Measurements from ENCODE around the gene SERPINB1. TPM values are rescaled to one million over a fixed set of nuclear protein-coding genes. Genes with fewer than 3 reads are reported as not detected.

The SERPINB1 gene
- total RNA-seq, 2 donors from 2014 or later, result 41.0 to 62.3 TPM

- ATAC-seq (ENCODE audit: insufficient number of reproducible peaks, low FRiP score, low read depth), result no peak
- peaks cover 16 to 46% of the 10 kb centered on the region in 2 donors for H3K4me1 ChIP-seq (ENCODE audit: control insufficient read depth in 1 of 2, low read depth in 2 of 2)
- TF ChIP-seq CTCF (IDR thresholded peaks at IDR 0.05), result no peak
- no peaks in the 10 kb centered on the region for H3K9me3 ChIP-seq
- H3K27me3 ChIP-seq (replicated peaks; ENCODE audit: insufficient read depth), result no peaks in the 10 kb centered on the region
- H3K27ac ChIP-seq, result peak overlapping the region; percentile 93 to 98
- no peak for DNase-seq (ENCODE audit: low spot score)
- no peaks in the 10 kb centered on the region for H3K36me3 ChIP-seq
- no peak overlapping the region for H3K4me3 ChIP-seq
Measured at GRCh38 chr6:2794171-2794730, 47.4 kb downstream of the SERPINB1 start.

GRCh38 chr6:2793534-2794151 lies 48.0 kb downstream of the SERPINB1 start:
- Histone ChIP-seq H3K4me3 (no peak overlapping the region), H3K27ac (peak overlapping the region; percentile 93 to 98), H3K4me1 (ENCODE audit: control insufficient read depth in 1 of 2, low read depth in 2 of 2) (peaks cover 16 to 52% of the 10 kb centered on the region in 2 donors), H3K9me3 (no peaks in the 10 kb centered on the region), H3K27me3 (replicated peaks; ENCODE audit: insufficient read depth) (no peaks in the 10 kb centered on the region), H3K36me3 (no peaks in the 10 kb centered on the region)
- DNase-seq (ENCODE audit: low spot score), result no peak
- TF ChIP-seq CTCF (IDR thresholded peaks at IDR 0.05), result no peak
- ATAC-seq (ENCODE audit: insufficient number of reproducible peaks, low FRiP score, low read depth), result no peak

DNA sequence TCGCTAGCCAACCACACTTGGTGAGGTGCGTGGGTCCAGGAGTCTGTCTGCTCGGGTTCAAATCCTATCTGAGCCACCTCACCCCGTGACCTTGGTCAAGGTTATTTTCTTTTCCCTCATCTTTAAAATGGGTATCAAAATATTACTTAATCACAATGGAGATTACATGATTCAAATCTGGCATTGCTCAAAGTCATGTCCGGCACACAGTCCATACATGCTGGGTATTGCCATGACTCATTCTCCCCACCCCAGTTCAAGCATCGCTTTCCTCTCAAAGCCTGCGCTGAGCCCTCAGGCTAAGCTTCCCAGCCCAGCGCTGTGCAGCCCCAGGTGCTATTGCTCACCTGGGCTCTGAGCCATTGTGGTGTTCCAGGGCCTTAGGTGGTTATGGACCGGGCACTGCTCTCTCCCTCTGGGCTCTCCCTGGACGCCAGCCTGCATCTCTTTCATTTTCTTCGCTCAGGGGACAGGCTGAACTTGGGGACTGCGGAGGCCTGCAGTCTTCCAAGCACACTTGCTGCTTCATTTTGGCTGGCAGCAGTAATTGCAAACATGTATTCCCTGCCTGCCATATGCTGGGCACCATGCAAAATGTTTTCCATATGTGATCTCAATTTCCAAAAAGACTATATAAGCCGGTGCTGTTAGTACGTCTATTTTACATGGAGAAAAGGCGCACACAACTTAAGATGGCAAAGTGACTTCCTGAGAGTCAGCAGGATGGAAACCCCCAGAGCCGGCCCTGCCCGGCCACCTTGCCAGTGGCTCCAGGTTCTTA lies 49.1 kb downstream of the SERPINB1 start:
- peak overlapping the region; percentile 93 to 98 for H3K27ac ChIP-seq
- H3K9me3 ChIP-seq, result no peaks in the 10 kb centered on the region
- H3K4me1 ChIP-seq (ENCODE audit: control insufficient read depth in 1 of 2, low read depth in 2 of 2), result peaks cover 16 to 52% of the 10 kb centered on the region in 2 donors
- H3K4me3 ChIP-seq, result no peak overlapping the region
- H3K27me3 ChIP-seq (replicated peaks; ENCODE audit: insufficient read depth), result no peaks in the 10 kb centered on the region
- no peak for DNase-seq (ENCODE audit: low spot score)
- no peak for ATAC-seq (ENCODE audit: insufficient number of reproducible peaks, low FRiP score, low read depth)
- no peaks in the 10 kb centered on the region for H3K36me3 ChIP-seq
- TF ChIP-seq CTCF (IDR thresholded peaks at IDR 0.05), result no peak

DNA sequence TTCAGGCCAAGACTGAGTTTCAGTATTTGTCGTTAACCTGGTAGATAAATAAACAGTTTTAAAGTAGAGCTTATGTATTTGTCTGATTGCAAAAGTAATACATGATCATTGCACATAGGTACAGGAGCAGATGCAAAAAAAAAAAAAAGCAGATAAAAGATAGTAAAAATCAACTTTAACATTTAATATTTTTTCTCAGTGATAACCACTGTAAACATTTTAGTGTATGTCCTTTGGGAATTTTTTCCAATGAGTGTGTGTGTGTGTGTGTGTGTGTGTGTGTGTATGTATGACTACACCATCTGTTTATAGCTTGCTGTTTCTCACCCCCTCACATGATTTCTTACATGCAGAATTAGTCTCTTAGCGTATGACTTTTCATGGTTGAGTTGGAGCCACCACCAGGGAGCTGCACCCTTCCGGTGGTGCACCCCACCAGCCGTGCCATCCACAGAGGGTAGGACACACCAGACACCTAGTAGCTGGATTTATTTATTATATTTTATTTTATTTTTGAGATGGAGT lies 50.2 kb downstream of the SERPINB1 start:
- no peaks in the 10 kb centered on the region for H3K36me3 ChIP-seq
- no peak for DNase-seq (ENCODE audit: low spot score)
- no peaks in the 10 kb centered on the region for H3K9me3 ChIP-seq
- H3K4me3 ChIP-seq, result peak overlapping the region; percentile 59
- TF ChIP-seq CTCF (IDR thresholded peaks at IDR 0.05), result no peak
- peaks cover 16 to 44% of the 10 kb centered on the region in 2 donors for H3K4me1 ChIP-seq (ENCODE audit: control insufficient read depth in 1 of 2, low read depth in 2 of 2)
- H3K27me3 ChIP-seq (replicated peaks; ENCODE audit: insufficient read depth), result no peaks in the 10 kb centered on the region
- H3K27ac ChIP-seq, result peak overlapping the region; percentile 93 to 98
- ATAC-seq (ENCODE audit: insufficient number of reproducible peaks, low FRiP score, low read depth), result no peak
